NCI-H2196 (cell line): ENCODE data around the gene KCNH3.
A peak's percentile ranks its signal among the peaks of the same experiment; 100 is the strongest.

Experiments
- DNase-seq: peaks from one replicate; lab custom pipeline; 2025; ENCODE audit not compliant: unreplicated experiment; lab: John Stamatoyannopoulos, UW

The KCNH3 gene

GRCh38 chr12:49543914-49544815, 5.3 kb downstream of the KCNH3 start:
- no peak for DNase-seq

GRCh38 chr12:49545815-49546214, 7.0 kb downstream of the KCNH3 start:
- DNase-seq: no peak

GRCh38 chr12:49546481-49546880, 7.7 kb downstream of the KCNH3 start:
- DNase-seq: no peak

- DNase-seq: no peak
Measured at GRCh38 chr12:49547090-49547690, 8.4 kb downstream of the KCNH3 start.

- no peak for DNase-seq
Measured at GRCh38 chr12:49548481-49548821, 9.6 kb downstream of the KCNH3 start.

GRCh38 chr12:49548822-49549648, 10.2 kb downstream of the KCNH3 start:
- no peak for DNase-seq

GRCh38 chr12:49549735-49550692, 11.2 kb downstream of the KCNH3 start:
- DNase-seq: peak; percentile 76

- no peak for DNase-seq
Measured at GRCh38 chr12:49550693-49551252, 11.9 kb downstream of the KCNH3 start.

- DNase-seq: no peak
Measured at GRCh38 chr12:49552014-49552413, 13.2 kb downstream of the KCNH3 start.

GRCh38 chr12:49552425-49552824, 13.6 kb downstream of the KCNH3 start:
- no peak for DNase-seq

- no peak for DNase-seq
Measured at GRCh38 chr12:49552899-49553298, 14.1 kb downstream of the KCNH3 start.

GRCh38 chr12:49553512-49554088, 14.8 kb downstream of the KCNH3 start:
- DNase-seq: peak; percentile 63

- DNase-seq: no peak
Measured at GRCh38 chr12:49554266-49554665, 15.4 kb downstream of the KCNH3 start.

GRCh38 chr12:49555631-49556390, 17.0 kb downstream of the KCNH3 start:
- no peak for DNase-seq

- no peak for DNase-seq
Measured at GRCh38 chr12:49556391-49557186, 17.8 kb downstream of the KCNH3 start.

GRCh38 chr12:49557187-49557916, 18.5 kb downstream of the KCNH3 start:
- DNase-seq: no peak

GRCh38 chr12:49557917-49558215, 19.0 kb downstream of the KCNH3 start:
- DNase-seq: peak; percentile 39

- DNase-seq: no peak
Measured at GRCh38 chr12:49558526-49558925, 19.7 kb downstream of the KCNH3 start.
